Hepatocyte (in vitro differentiated cells): ENCODE data around the gene MBL2. TPM values are rescaled to one million over a fixed set of nuclear protein-coding genes. Genes with fewer than 3 reads are reported as not detected.

Source experiments
- DNase-seq: peaks from one replicate; pipeline ENCODE4 v3.0.0-alpha.2; 2016; ENCODE audit warnings: low spot score
- H2AFZ ChIP-seq: fragments of 200-600 bp; sonication (generic); 2 replicates; pipeline ENCODE4 v1.6.0; 2016; ENCODE audit warnings: antibody characterized with exemption, mild to moderate bottlenecking
- H3K27ac ChIP-seq: fragments of 200-600 bp; sonication (generic); 2 replicates; pipeline ENCODE4 v1.5.1; 2016; ENCODE audit warnings: mild to moderate bottlenecking
- H3K27me3 ChIP-seq: fragments of 200-600 bp; sonication (generic); 2 replicates; pipeline ENCODE4 v1.6.1; 2016
- H3K36me3 ChIP-seq: fragments of 200-600 bp; sonication (generic); replicated peaks from 2 replicates; pipeline ENCODE4 v1.5.1; 2016; ENCODE audit warnings: low read depth; ENCODE audit not compliant: insufficient read depth
- H3K4me1 ChIP-seq: fragments of 200-600 bp; sonication (generic); 2 replicates; pipeline ENCODE4 v1.5.1; 2016; ENCODE audit warnings: mild to moderate bottlenecking, moderate library complexity; ENCODE audit not compliant: insufficient read depth
- H3K4me2 ChIP-seq: fragments of 200-600 bp; sonication (generic); 2 replicates; pipeline ENCODE4 v1.6.0; 2016
- H3K4me3 ChIP-seq: fragments of 200-600 bp; sonication (generic); 2 replicates; pipeline ENCODE4 v1.5.1; 2016; ENCODE audit warnings: mild to moderate bottlenecking
- H3K79me2 ChIP-seq: fragments of 200-600 bp; sonication (generic); 2 replicates; pipeline ENCODE4 v1.6.0; 2017; ENCODE audit warnings: mild to moderate bottlenecking
- H3K9me2 ChIP-seq: fragments of 200-600 bp; sonication (generic); replicated peaks from 2 replicates; pipeline ENCODE4 v1.6.0; 2017; ENCODE audit warnings: mild to moderate bottlenecking; ENCODE audit not compliant: insufficient read depth
- H3K9me3 ChIP-seq: fragments of 200-600 bp; sonication (generic); 2 replicates; pipeline ENCODE4 v1.5.1; 2016; ENCODE audit warnings: low read depth, mild to moderate bottlenecking
- H4K20me1 ChIP-seq: fragments of 200-600 bp; sonication (generic); 2 replicates; pipeline ENCODE4 v1.6.0; 2016; ENCODE audit warnings: mild to moderate bottlenecking; ENCODE audit not compliant: insufficient read depth, poor library complexity, severe bottlenecking
- EZH2 ChIP-seq: fragments of 200-600 bp; sonication (generic); IDR thresholded peaks from 2 replicates; pipeline ENCODE4 v1.6.1; 2016; ENCODE audit warnings: antibody characterized with exemption, mild to moderate bottlenecking, borderline replicate concordance
- EZH2phosphoT487 ChIP-seq: fragments of 200-600 bp; sonication (generic); IDR thresholded peaks from one replicate; pipeline ENCODE4 v1.6.1; 2018; ENCODE audit warnings: antibody characterized with exemption, mild to moderate bottlenecking, low read depth, moderate library complexity; ENCODE audit not compliant: unreplicated experiment, severe bottlenecking
- WGBS: methylation state at CpG from one replicate; pipeline ENCODE4 v1.1.6; 2016; ENCODE audit warnings: low lambda C conversion rate; ENCODE audit errors: missing lambda C conversion rate; 5-methylcytosine and 5-hydroxymethylcytosine counted together
- polyA plus RNA-seq: library from polyadenylated mRNA; unstranded; fragments of >200 nt; fragmentation: Nextera tagmentation; extraction: Ambion mirVana; gene quantifications from 2 replicates; pipeline ENCODE4 v1.2.1, GENCODE V29; 2016
- total RNA-seq: library from RNA; depleted of rRNA; stranded (reverse); fragments of >200 nt; gene quantifications from 2 replicates; pipeline ENCODE4 v1.2.3, GENCODE V29; 2014
- TF ChIP-seq, protein P1 (sequence below): fragments of 200-600 bp; sonication (generic); IDR thresholded peaks from 2 replicates; pipeline ENCODE4 v1.5.1; 2016; ENCODE audit warnings: antibody characterized with exemption, mild to moderate bottlenecking; ENCODE audit not compliant: poor library complexity

The MBL2 gene
- total and polyA plus RNA-seq, 2 experiments from 2014 or later = 0.21 to 1.1 TPM

DNA sequence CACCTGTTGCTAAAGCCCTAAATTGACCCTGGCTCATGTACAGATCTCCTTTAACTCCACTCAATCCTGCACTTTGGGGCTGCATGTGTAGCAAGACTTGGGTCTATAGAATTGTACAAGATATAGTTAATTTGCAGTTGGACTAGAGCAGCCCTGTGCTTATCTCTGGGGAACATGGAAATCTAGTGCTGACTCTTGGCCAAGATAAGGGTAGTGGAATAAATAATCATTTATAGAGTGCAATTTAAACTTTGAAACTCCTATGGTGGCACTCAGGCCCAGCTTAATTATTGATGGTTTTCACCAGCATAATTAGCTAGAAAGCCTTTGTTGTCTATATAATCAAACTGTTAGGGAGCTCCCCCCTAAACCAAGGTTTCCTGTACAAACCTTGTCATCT is 39.2 kb upstream of the MBL2 start:
- H3K4me3 ChIP-seq = no peak overlapping the region
- H4K20me1 ChIP-seq = no peaks in the 10 kb centered on the region
- H3K27me3 ChIP-seq = no peaks in the 10 kb centered on the region
- no peaks in the 10 kb centered on the region for H3K79me2 ChIP-seq
- no peak overlapping the region for H2AFZ ChIP-seq
- H3K9me3 ChIP-seq = no peaks in the 10 kb centered on the region
- no peak overlapping the region for H3K4me2 ChIP-seq
- DNase-seq = peak; percentile 10
- H3K27ac ChIP-seq = peak overlapping the region; percentile 22
- H3K4me1 ChIP-seq = peaks cover 5% of the 10 kb centered on the region
- H3K9me2 ChIP-seq = no peaks in the 10 kb centered on the region
- no peaks in the 10 kb centered on the region for H3K36me3 ChIP-seq
- TF ChIP-seq, protein P1, sequence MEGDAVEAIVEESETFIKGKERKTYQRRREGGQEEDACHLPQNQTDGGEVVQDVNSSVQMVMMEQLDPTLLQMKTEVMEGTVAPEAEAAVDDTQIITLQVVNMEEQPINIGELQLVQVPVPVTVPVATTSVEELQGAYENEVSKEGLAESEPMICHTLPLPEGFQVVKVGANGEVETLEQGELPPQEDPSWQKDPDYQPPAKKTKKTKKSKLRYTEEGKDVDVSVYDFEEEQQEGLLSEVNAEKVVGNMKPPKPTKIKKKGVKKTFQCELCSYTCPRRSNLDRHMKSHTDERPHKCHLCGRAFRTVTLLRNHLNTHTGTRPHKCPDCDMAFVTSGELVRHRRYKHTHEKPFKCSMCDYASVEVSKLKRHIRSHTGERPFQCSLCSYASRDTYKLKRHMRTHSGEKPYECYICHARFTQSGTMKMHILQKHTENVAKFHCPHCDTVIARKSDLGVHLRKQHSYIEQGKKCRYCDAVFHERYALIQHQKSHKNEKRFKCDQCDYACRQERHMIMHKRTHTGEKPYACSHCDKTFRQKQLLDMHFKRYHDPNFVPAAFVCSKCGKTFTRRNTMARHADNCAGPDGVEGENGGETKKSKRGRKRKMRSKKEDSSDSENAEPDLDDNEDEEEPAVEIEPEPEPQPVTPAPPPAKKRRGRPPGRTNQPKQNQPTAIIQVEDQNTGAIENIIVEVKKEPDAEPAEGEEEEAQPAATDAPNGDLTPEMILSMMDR = no peak
- TF ChIP-seq EZH2phosphoT487 (no peak), EZH2 (no peak)

DNA sequence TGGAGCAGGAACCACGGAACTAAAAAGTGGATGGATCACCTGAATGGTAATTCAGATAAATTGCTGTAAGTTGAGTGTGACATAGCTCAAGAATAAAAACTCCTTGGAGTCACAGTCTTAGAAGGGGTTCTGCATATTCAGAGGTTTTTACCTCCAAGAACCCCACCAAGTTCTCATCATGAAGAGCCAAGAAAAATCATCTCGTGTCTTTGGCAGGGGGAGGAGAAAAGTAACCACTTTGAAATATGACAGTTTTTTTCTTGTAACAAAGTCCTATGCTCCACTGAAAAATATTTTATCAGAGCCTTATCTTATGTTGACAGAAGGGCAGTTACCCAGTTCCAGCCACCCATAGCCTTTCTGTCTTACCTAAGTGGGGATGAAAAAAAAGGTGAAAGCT is 38.2 kb upstream of the MBL2 start:
- Histone ChIP-seq H2AFZ (peak overlapping the region; percentile 1), H3K9me2 (no peaks in the 10 kb centered on the region), H3K9me3 (no peaks in the 10 kb centered on the region), H3K27me3 (no peaks in the 10 kb centered on the region), H3K79me2 (no peaks in the 10 kb centered on the region), H3K4me1 (peaks cover 5% of the 10 kb centered on the region), H3K4me2 (peak overlapping the region; percentile 33), H3K27ac (peak overlapping the region; percentile 45), H3K4me3 (no peak overlapping the region), H4K20me1 (no peaks in the 10 kb centered on the region), H3K36me3 (no peaks in the 10 kb centered on the region)
- TF ChIP-seq EZH2 (no peak), EZH2phosphoT487 (no peak)
- TF ChIP-seq, protein P1 = no peak
- 69% methylated on average over 2 of the region's 2 CpGs for WGBS
- no peak for DNase-seq

DNA sequence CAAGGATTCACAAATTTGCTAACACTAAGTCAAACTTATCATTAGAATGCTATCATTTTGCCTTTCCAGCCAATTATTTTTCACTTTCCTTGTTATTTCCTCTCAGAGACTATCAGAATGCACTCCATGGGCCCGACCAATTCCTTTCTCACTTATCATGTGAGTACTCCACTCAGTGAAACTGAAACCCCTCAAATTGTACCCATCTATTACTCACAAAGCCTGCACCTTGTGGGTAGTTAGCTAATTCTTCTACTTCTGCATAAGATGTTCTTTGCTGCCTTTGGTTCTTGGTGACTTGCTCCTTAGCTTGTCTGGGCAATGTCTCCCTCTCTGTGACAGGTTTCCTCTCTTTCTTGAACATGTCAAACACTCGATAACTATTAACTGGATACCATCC is 35.2 kb upstream of the MBL2 start:
- Histone ChIP-seq H2AFZ (no peak overlapping the region), H3K27ac (no peak overlapping the region), H3K9me2 (no peaks in the 10 kb centered on the region), H3K9me3 (no peaks in the 10 kb centered on the region), H3K27me3 (no peaks in the 10 kb centered on the region), H4K20me1 (no peaks in the 10 kb centered on the region), H3K79me2 (no peaks in the 10 kb centered on the region), H3K4me3 (no peak overlapping the region), H3K4me2 (no peak overlapping the region), H3K36me3 (no peaks in the 10 kb centered on the region), H3K4me1 (peaks cover 5% of the 10 kb centered on the region)
- TF ChIP-seq, protein P1 = no peak
- TF ChIP-seq EZH2 (no peak), EZH2phosphoT487 (no peak)
- no peak for DNase-seq
- WGBS = 61% methylated on average over 2 of the region's 2 CpGs
